H1 (cell line): Measurements from ENCODE around the gene SLC16A5. TPM values are rescaled to one million over a fixed set of nuclear protein-coding genes. Genes with fewer than 3 reads are reported as not detected.

Source experiments
- ASH2L ChIP-seq: fragments of 200-600, 300-600 bp; sonication (generic); IDR thresholded peaks from one replicate; pipeline ENCODE4 v1.7.1; 2017; ENCODE audit warnings: low read length
- BACH1 ChIP-seq: IDR thresholded peaks from 2 replicates; pipeline ENCODE4 v1.6.1; 2012; ENCODE audit warnings: low read length, improper control_type of control experiment
- BCL11A ChIP-seq, 2 experiments: IDR thresholded peaks; one replicate each; pipeline ENCODE4 v1.6.1; 2011; ENCODE audit warnings: low read depth in 2 of 2, low read length in 2 of 2, mild to moderate bottlenecking in 2 of 2
- CBX8 ChIP-seq: fragments of 300-800, 300-1000 bp; sonication (generic); IDR thresholded peaks from 2 replicates; pipeline ENCODE4 v1.7.1; 2016; ENCODE audit warnings: low read depth, low read length, borderline replicate concordance
- CHD1 ChIP-seq: IDR thresholded peaks from 2 replicates; pipeline ENCODE4 v1.6.1; 2012; ENCODE audit warnings: low read depth, low read length, improper control_type of control experiment
- CHD2 ChIP-seq: IDR thresholded peaks from 2 replicates; pipeline ENCODE4 v1.6.1; 2012; ENCODE audit warnings: low read length, improper control_type of control experiment
- EGR1 ChIP-seq: IDR thresholded peaks from 2 replicates; pipeline ENCODE4 v1.6.1; 2011; ENCODE audit warnings: low read depth, low read length, borderline replicate concordance
- EP300 ChIP-seq, 2 experiments: IDR thresholded peaks; 1 replicate in 1 of 2; 2 replicates in 1 of 2; pipeline ENCODE4 v1.6.1; 2011 to 2012; ENCODE audit warnings: low read depth in 2 of 2, low read length in 2 of 2, mild to moderate bottlenecking in 2 of 2, borderline replicate concordance in 1 of 2, inconsistent platforms in 1 of 2, moderate library complexity in 1 of 2
- GTF2F1 ChIP-seq: IDR thresholded peaks from 2 replicates; pipeline ENCODE4 v1.6.1; 2012; ENCODE audit warnings: low read depth, low read length, improper control_type of control experiment, borderline replicate concordance
- HDAC2 ChIP-seq, 2 experiments: fragments of 300-600 bp in 1 of 2; sonication (generic) in 1 of 2; IDR thresholded peaks; 2 replicates each; pipeline ENCODE4 v1.6.1; 2011 to 2012; ENCODE audit warnings: low read depth in 2 of 2, low read length in 2 of 2, mild to moderate bottlenecking in 2 of 2, moderate library complexity in 2 of 2, borderline replicate concordance in 1 of 2, inconsistent platforms in 1 of 2
- JUN ChIP-seq: IDR thresholded peaks from 2 replicates; pipeline ENCODE4 v1.6.1; 2011; ENCODE audit warnings: low read depth, mild to moderate bottlenecking, improper control_type of control experiment, low read length
- KDM1A ChIP-seq: fragments of 200-600, 300-600 bp; sonication (generic); IDR thresholded peaks from 2 replicates; pipeline ENCODE4 v1.7.1; 2016; ENCODE audit warnings: mild to moderate bottlenecking, low read length, borderline replicate concordance
- NRF1 ChIP-seq: IDR thresholded peaks from 2 replicates; pipeline ENCODE4 v1.6.1; 2011; ENCODE audit warnings: mild to moderate bottlenecking, low read depth, low read length, improper control_type of control experiment
- RAD21 ChIP-seq, 2 experiments: IDR thresholded peaks in 1 of 2; conservative IDR thresholded peaks in 1 of 2; 2 replicates each; pipeline ENCODE4 v1.6.1; 2011; ENCODE audit warnings: low read depth in 2 of 2, low read length in 2 of 2, improper control_type of control experiment in 1 of 2, inconsistent platforms in 1 of 2, mild to moderate bottlenecking in 1 of 2, moderate library complexity in 1 of 2
- RFX5 ChIP-seq: IDR thresholded peaks from 2 replicates; pipeline ENCODE4 v1.6.1; 2011; ENCODE audit warnings: low read depth, low read length, improper control_type of control experiment, borderline replicate concordance
- SIN3A ChIP-seq, 2 experiments: IDR thresholded peaks in 1 of 2; conservative IDR thresholded peaks in 1 of 2; 2 replicates each; pipeline ENCODE4 v1.6.1; 2011 to 2012; ENCODE audit warnings: low read length in 2 of 2, improper control_type of control experiment in 1 of 2, low read depth in 1 of 2, mild to moderate bottlenecking in 1 of 2
- SIRT6 ChIP-seq: IDR thresholded peaks from one replicate; pipeline ENCODE4 v1.7.1; 2012; ENCODE audit warnings: low read length, inconsistent platforms
- SIX5 ChIP-seq: IDR thresholded peaks from 2 replicates; pipeline ENCODE4 v1.6.1; 2011; ENCODE audit warnings: mild to moderate bottlenecking, low read depth, low read length
- SP1 ChIP-seq: IDR thresholded peaks from 2 replicates; pipeline ENCODE4 v1.6.1; 2011; ENCODE audit warnings: low read depth, low read length
- SP2 ChIP-seq: IDR thresholded peaks from 2 replicates; pipeline ENCODE4 v1.6.1; 2012; ENCODE audit warnings: mild to moderate bottlenecking, low read length, inconsistent platforms
- SRF ChIP-seq: IDR thresholded peaks from 2 replicates; pipeline ENCODE4 v1.6.1; 2011; ENCODE audit warnings: mild to moderate bottlenecking, low read depth, low read length, moderate library complexity
- SUZ12 ChIP-seq: fragments of 200-600 bp; sonication (generic); IDR thresholded peaks from 2 replicates; pipeline ENCODE4 v1.6.1; 2012; ENCODE audit warnings: mild to moderate bottlenecking, inconsistent platforms, low read length, moderate library complexity, mixed read lengths
- TBP ChIP-seq: IDR thresholded peaks from 2 replicates; pipeline ENCODE4 v1.6.1; 2011; ENCODE audit warnings: low read depth, low read length, improper control_type of control experiment
- TCF12 ChIP-seq: IDR thresholded peaks from 2 replicates; pipeline ENCODE4 v1.6.1; 2011; ENCODE audit warnings: low read depth, mild to moderate bottlenecking, low read length
- polyA plus RNA-seq, 7 experiments: library from polyadenylated mRNA; depleted of rRNA in 3 of 7; stranded (reverse) in 5 of 7; unstranded in 2 of 7; fragments of >200 nt in 5 of 7; fragments of 200-250 nt in 2 of 7; gene quantifications; 1 replicate in 5 of 7; 2 replicates in 1 of 7; 4 replicates in 1 of 7; pipeline versions ENCODE4 v1.2.1 to v1.2.3, GENCODE V29; 2011 to 2013; ENCODE audit warnings: missing spikeins in 2 of 7, mixed read lengths in 2 of 7
- total RNA-seq: library from RNA; stranded (reverse); fragmentation: NEBNext Ultra II Directional; extraction: Animal tissue kit (Norgen Biotek cat#: 25700); gene quantifications from 2 replicates; pipeline ENCODE4 v1.2.1, GENCODE V29; 2021

Gene SLC16A5
- total and polyA plus RNA-seq, 2 of the 8 experiments (the other 6 are each of a cell fraction or from before 2014, with no cell fraction given) = 17.1 to 34.7 TPM

DNA sequence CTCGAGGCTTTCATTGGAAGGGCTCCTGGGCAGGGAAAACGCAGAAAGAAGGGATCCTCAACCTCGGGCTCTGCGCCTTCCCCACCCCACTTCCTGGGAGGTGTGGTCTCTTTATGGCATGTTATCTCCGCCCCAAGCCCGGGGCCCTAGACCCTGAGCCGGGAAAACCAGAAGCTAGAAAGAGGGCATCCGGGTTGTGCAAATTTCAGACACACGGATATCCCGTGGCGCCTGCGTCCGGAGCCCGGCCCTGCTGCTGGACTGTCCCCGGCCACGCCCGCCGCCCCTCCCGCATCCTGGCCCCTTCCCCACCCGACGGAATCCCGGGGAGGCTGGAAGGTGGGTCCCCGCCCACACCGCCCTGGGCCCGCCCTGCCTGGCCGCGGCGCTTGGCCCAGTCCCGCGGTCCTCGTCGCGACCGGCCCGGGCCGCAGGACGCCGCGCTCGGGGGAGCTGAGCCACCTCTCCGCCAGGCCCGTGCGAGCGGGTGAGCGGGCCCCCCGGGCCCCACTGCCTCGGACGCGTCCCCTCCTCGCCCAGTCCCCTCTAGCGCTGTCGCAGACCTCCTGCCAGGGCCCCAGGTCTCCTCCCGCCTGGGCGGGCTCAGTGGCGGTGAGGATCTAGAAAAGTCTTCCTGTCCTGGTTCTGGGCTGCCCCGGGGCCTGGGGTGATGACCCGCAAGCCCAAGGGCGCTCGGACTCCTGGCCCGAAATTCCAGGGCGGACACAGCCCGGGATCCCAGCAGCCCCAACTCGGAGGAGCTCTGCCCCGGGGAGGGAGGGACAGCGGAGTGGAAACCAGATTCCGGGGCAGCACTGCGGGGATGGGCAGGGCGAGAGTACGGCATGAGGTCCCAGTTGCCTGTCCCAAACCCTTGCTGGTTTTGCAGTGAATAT is at the start of gene SLC16A5 (continued):
- TF ChIP-seq EP300 (IDR thresholded peaks at IDR 0.05; ENCODE audit: borderline replicate concordance in 1 of 2, low read depth in 2 of 2, low read length in 2 of 2) (no peak), RFX5 (no peak), BACH1 (no peak), SIN3A (conservative IDR thresholded peaks at IDR 0.05 in 1 of 2, IDR thresholded peaks at IDR 0.05 in 1 of 2; ENCODE audit: low read depth in 1 of 2, low read length in 2 of 2) (no peak; a peak in 2 of 4 replicates), NRF1 (no peak), SP1 (no peak), CHD1 (no peak), SP2 (no peak), TCF12 (no peak), EGR1 (peak; percentile 25; the same call in 1 of the 2 replicates), JUN (no peak), BCL11A (IDR thresholded peaks at IDR 0.05; ENCODE audit: low read depth in 2 of 2, low read length in 2 of 2) (no peak), SUZ12 (no peak), HDAC2 (IDR thresholded peaks at IDR 0.05; ENCODE audit: borderline replicate concordance in 1 of 2, low read depth in 2 of 2, low read length in 2 of 2) (no peak), CBX8 (no peak), RAD21 (IDR thresholded peaks at IDR 0.05 in 1 of 2, conservative IDR thresholded peaks at IDR 0.05 in 1 of 2; ENCODE audit: low read depth in 2 of 2, low read length in 2 of 2) (0 out of 4 replicates have a peak, but pooled peaks of 1 of the 2 experiments have one; percentile 3), KDM1A (no peak), SIX5 (no peak), ASH2L (peak; percentile 19), TBP (peak; percentile 48; the same call in 1 of the 2 replicates), CHD2 (no peak), GTF2F1 (no peak), SIRT6 (no peak), SRF (no peak)
